ENCODE measurements around the gene SERGEF.

DNA sequence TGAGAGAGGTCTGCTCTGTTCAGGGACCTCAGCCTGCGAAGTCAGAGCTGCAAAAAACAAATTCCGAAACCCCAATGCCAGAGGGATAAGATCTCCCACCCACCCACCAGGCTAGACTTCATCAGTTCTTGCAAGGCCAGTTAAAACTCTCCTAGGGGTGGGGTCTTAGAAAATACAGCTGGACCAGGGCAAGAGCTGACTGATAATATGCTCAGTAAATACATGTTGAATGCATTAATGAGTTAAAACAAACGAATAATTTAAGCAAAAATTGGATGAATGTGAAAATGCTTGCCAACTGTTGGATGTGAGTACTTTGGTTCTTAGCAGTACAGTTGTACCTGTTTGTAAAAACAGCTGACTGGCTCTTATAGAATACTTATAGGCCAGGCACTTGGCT, 129.8 kb downstream of the SERGEF start:
- no peak for TF ChIP-seq EZH2 (IDR thresholded peaks at IDR 0.05; ENCODE audit: insufficient read depth, poor library complexity, severe bottlenecking)
- no peak for TF ChIP-seq EZH2phosphoT487 (IDR thresholded peaks at IDR 0.05; ENCODE audit: insufficient read depth, low read depth)
